Measurements from ENCODE around the gene IFNL3. TPM values are rescaled to one million over a fixed set of nuclear protein-coding genes. Genes with fewer than 3 reads are reported as not detected.

IFNL3 gene
- total and polyA plus RNA-seq, 2 of the 13 experiments (the other 11 are each of a cell fraction or from before 2014, with no cell fraction given), result not detected

DNA sequence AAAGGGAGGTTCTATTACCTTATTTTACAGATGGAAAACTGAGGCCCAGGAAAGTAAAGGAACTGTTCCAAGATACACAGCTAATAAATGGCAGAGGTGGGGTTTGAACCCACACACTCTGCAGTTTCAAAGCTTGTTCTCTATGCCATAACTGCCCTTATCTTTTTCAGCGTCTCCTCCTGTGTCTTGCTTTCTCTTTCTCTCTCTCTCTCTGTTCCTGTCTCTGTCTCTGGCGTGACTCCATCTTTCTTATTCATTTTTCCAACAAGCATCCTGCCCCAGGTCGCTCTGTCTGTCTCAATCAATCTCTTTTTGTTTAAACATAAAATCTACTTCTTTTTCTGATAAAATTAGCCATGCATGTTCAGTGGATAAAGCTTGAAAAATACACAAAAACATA, 7.0 kb upstream of the IFNL3 start (continued):
- TF ChIP-seq HNF1A (IDR thresholded peaks at IDR 0.05; ENCODE audit: low read depth) (no peak), HNF1A (CRISPR knock-in tag; IDR thresholded peaks at IDR 0.05; ENCODE audit: borderline replicate concordance) (no peak), ZNF546 (CRISPR knock-in tag; conservative IDR thresholded peaks at IDR 0.05) (no peak)
- TF ChIP-seq, protein P1, sequence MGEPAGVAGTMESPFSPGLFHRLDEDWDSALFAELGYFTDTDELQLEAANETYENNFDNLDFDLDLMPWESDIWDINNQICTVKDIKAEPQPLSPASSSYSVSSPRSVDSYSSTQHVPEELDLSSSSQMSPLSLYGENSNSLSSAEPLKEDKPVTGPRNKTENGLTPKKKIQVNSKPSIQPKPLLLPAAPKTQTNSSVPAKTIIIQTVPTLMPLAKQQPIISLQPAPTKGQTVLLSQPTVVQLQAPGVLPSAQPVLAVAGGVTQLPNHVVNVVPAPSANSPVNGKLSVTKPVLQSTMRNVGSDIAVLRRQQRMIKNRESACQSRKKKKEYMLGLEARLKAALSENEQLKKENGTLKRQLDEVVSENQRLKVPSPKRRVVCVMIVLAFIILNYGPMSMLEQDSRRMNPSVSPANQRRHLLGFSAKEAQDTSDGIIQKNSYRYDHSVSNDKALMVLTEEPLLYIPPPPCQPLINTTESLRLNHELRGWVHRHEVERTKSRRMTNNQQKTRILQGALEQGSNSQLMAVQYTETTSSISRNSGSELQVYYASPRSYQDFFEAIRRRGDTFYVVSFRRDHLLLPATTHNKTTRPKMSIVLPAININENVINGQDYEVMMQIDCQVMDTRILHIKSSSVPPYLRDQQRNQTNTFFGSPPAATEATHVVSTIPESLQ (CRISPR knock-in tag; conservative IDR thresholded peaks at IDR 0.05), result no peak
- TF ChIP-seq, protein P2, sequence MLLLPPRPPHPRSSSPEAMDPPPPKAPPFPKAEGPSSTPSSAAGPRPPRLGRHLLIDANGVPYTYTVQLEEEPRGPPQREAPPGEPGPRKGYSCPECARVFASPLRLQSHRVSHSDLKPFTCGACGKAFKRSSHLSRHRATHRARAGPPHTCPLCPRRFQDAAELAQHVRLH (CRISPR knock-in tag; IDR thresholded peaks at IDR 0.05; ENCODE audit: borderline replicate concordance, low read depth), result no peak

DNA sequence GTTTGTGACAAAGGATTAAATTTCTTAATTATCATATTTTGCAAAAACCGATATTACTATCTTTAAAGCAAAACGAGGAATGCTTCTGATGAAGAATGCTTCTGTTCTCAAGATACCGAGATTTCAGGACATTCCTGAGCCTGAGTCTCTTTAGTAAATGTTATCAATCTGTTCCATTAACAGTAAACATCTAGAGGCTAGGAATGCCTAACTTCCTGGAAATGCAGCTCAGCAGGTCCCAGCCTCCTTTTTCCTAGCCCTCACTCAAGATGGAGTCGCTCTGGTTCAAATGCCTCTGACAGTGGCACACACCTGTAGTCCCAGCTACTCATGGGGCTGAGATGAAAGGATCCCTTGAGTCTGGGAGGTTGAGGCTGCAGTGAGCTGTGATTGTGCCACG, 6.3 kb upstream of the IFNL3 start:
- H3K79me2 ChIP-seq (ENCODE audit: insufficient read depth, low read length), result no peaks in the 10 kb centered on the region
- WGBS (ENCODE audit: low lambda C conversion rate), result 10% methylated on average over 5 of the region's 5 CpGs
- in situ Hi-C loops (cut with HindIII; ENCODE audit: extremely low pct_ligation_motif_present, low pct_unique_long_range_greater_than_20kb) (no loop called here), intact Hi-C loops (cut with micrococcal nuclease; ENCODE audit: unreplicated experiment) (no loop called here)
- H3K4me2 ChIP-seq (ENCODE audit: low read depth, low read length), result no peak overlapping the region
- no peak for FAIRE-seq
- no peak overlapping the region for H3K9ac ChIP-seq (ENCODE audit: insufficient read depth, low read depth, low read length)
- no peak overlapping the region for H3K4me3 ChIP-seq (replicated peaks in 1 of 3; ENCODE audit: insufficient read depth in 1 of 3, low read depth in 2 of 3, low read length in 3 of 3)
- CTCF ChIA-PET (ENCODE audit: low intra/inter-chr PET ratio, low total read pairs), result no interaction called here
- H2AFZ ChIP-seq (ENCODE audit: low read length), result no peak overlapping the region
- no peaks in the 10 kb centered on the region for H3K36me3 ChIP-seq (replicated peaks in 1 of 2; ENCODE audit: control insufficient read depth in 1 of 2, insufficient read depth in 2 of 2, low read length in 2 of 2)
- H3K27me3 ChIP-seq (ENCODE audit: control insufficient read depth in 1 of 2, insufficient read depth in 2 of 2, low read length in 2 of 2), result peaks cover 0 to under 1% of the 10 kb centered on the region in 2 experiments; a peak in 1 of 5 replicates
- no peak for ATAC-seq
- no TSS peak for BruUV-seq (replicated peaks)
- POLR2A ChIA-PET, result no interaction called here
- DNase-seq (ENCODE audit: low spot score), result no peak
- H3K9me3 ChIP-seq (ENCODE audit: low read length), result no peaks in the 10 kb centered on the region
- no peaks in the 10 kb centered on the region for H4K20me1 ChIP-seq (ENCODE audit: insufficient read depth, low read length)
- H3K27ac ChIP-seq (ENCODE audit: extremely low read length, insufficient read depth, low read length), result no peak overlapping the region
- peaks cover 10% of the 10 kb centered on the region for H3K4me1 ChIP-seq (ENCODE audit: insufficient read depth, low read length)
- no peak for TF ChIP-seq FOXM1 (CRISPR knock-in tag; IDR thresholded peaks at IDR 0.05)
- TF ChIP-seq, protein P3, sequence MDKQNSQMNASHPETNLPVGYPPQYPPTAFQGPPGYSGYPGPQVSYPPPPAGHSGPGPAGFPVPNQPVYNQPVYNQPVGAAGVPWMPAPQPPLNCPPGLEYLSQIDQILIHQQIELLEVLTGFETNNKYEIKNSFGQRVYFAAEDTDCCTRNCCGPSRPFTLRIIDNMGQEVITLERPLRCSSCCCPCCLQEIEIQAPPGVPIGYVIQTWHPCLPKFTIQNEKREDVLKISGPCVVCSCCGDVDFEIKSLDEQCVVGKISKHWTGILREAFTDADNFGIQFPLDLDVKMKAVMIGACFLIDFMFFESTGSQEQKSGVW (CRISPR knock-in tag; IDR thresholded peaks at IDR 0.05; ENCODE audit: borderline replicate concordance), result no peak
- TF ChIP-seq HNF1A (IDR thresholded peaks at IDR 0.05; ENCODE audit: low read depth), result no peak
- no peak for TF ChIP-seq HNF1A (CRISPR knock-in tag; IDR thresholded peaks at IDR 0.05; ENCODE audit: borderline replicate concordance)
- TF ChIP-seq, protein P4, sequence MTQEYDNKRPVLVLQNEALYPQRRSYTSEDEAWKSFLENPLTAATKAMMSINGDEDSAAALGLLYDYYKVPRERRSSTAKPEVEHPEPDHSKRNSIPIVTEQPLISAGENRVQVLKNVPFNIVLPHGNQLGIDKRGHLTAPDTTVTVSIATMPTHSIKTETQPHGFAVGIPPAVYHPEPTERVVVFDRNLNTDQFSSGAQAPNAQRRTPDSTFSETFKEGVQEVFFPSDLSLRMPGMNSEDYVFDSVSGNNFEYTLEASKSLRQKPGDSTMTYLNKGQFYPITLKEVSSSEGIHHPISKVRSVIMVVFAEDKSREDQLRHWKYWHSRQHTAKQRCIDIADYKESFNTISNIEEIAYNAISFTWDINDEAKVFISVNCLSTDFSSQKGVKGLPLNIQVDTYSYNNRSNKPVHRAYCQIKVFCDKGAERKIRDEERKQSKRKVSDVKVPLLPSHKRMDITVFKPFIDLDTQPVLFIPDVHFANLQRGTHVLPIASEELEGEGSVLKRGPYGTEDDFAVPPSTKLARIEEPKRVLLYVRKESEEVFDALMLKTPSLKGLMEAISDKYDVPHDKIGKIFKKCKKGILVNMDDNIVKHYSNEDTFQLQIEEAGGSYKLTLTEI (CRISPR knock-in tag; conservative IDR thresholded peaks at IDR 0.05), result no peak
